Measurements from ENCODE around the gene ATRAID. TPM values are rescaled to one million over a fixed set of nuclear protein-coding genes. Genes with fewer than 3 reads are reported as not detected.

Gene ATRAID
- total RNA-seq, 4 donors from 2014 or later: 109 to 177 (median 141) TPM

DNA sequence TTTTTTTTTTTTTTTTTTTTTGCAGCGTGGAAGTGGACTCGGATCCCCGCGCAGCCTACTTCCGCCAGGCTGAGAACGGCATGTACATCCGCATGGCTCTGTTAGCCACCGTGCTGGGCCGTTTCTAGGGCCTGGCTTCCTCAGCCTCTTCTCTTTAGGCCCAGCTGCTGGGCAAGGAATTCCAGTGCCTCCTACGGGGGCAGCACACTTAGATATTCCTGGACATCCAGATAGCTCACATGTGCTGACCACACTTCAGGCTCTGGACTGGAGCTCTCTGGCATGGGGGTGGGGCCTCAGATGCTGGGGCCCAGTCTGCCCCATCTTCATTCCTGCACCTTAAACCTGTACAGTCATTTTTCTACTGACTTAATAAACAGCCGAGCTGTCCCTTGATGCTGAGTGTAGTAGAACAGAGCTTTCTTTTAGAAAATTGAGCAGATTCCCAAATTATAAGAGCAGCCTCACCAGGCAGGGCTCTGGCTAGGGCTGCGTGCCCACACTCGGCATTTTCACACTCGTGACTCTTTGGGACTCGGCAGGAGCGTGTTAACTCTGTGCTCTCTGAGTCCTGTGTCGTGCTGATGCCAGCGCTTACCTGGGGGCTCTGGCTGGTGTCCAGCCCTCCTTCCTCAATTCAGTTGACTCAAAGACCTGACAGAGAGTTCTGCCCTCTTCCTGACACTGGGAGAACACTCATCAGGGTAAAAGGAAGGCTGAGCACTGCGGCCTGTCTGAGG is 31.7 kb downstream of the ATRAID start:
- 79% methylated on average over 19 of the region's 19 CpGs for WGBS
- peaks cover 57% of the 10 kb centered on the region for H3K36me3 ChIP-seq
- no peak for DNase-seq (ENCODE audit: low spot score in 2 of 2)

DNA sequence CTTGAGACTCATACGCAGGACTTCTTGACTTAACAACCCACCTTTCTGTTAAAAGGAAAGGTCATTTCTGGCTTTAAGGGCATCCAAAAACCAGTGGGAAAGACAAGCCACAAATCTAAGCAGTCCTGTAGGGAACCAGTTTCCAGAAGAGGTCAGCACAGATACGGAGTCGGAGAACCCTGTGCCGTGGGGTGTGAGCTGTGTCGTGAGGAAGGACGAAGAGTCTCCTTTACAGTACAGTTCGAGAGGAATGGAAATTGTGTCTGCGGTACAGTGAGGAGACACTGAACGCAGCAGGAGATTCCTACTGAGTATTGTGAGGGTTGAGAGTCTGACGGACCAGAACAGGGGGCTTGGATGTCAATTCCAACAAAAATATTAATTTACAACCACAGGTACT is 33.3 kb downstream of the ATRAID start:
- Histone ChIP-seq H3K4me3 (no peak overlapping the region), H3K27me3 (peaks cover 11% of the 10 kb centered on the region), H3K36me3 (peaks cover 42% of the 10 kb centered on the region), H3K9me3 (no peaks in the 10 kb centered on the region), H3K27ac (no peak overlapping the region), H3K4me1 (no peaks in the 10 kb centered on the region)
- DNase-seq (ENCODE audit: low spot score in 2 of 2): no peak
- no peak for TF ChIP-seq CTCF (IDR thresholded peaks at IDR 0.05)
- TF ChIP-seq POLR2AphosphoS5 (IDR thresholded peaks at IDR 0.05): no peak
- no peak for TF ChIP-seq POLR2A (IDR thresholded peaks at IDR 0.05)
- TF ChIP-seq EP300 (IDR thresholded peaks at IDR 0.05): no peak
- 81% methylated on average over 10 of the region's 10 CpGs for WGBS

More for the DNA sequence above, 31.7 kb downstream of the ATRAID start:
- TF ChIP-seq CTCF (IDR thresholded peaks at IDR 0.05): no peak
- no peak for TF ChIP-seq POLR2AphosphoS5 (IDR thresholded peaks at IDR 0.05)
- TF ChIP-seq EP300 (IDR thresholded peaks at IDR 0.05): no peak
- TF ChIP-seq POLR2A (IDR thresholded peaks at IDR 0.05): no peak
- Histone ChIP-seq H3K4me3 (no peak overlapping the region), H3K27ac (no peak overlapping the region), H3K4me1 (no peaks in the 10 kb centered on the region), H3K9me3 (no peaks in the 10 kb centered on the region), H3K27me3 (no peaks in the 10 kb centered on the region)

- Histone ChIP-seq H3K4me3 (no peak overlapping the region), H3K36me3 (peaks cover 37% of the 10 kb centered on the region), H3K9me3 (no peaks in the 10 kb centered on the region), H3K27ac (no peak overlapping the region), H3K27me3 (peaks cover 16% of the 10 kb centered on the region), H3K4me1 (no peaks in the 10 kb centered on the region)
- no peak for DNase-seq (ENCODE audit: low spot score in 2 of 2)
- WGBS: 80% methylated on average over 4 of the region's 4 CpGs
- TF ChIP-seq EP300 (IDR thresholded peaks at IDR 0.05): no peak
- no peak for TF ChIP-seq POLR2AphosphoS5 (IDR thresholded peaks at IDR 0.05)
- TF ChIP-seq CTCF (IDR thresholded peaks at IDR 0.05): no peak
- TF ChIP-seq POLR2A (IDR thresholded peaks at IDR 0.05): no peak
These were observed 33.8 kb downstream of the ATRAID start for GRCh38 chr2:27245626-27246025.

DNA sequence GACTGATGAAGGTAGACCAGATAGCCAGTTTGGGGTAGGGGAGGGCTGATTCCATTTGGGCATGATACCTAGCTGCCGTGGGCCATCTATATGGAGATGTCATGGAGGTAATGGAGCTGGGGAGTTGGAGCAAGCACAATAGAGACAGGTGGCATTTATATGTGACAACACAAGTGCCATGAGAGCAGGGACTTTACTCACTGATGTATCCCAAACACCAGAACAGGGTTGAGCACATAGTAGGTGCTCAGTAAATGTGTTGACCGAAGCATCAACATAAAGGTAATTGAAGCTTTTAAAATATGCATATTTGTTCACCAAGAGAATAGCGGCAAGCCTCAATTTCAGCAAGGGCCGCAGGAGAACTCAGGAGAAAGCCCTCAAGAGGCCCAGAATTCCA is 36.1 kb downstream of the ATRAID start:
- Histone ChIP-seq H3K4me1 (no peaks in the 10 kb centered on the region), H3K4me3 (no peak overlapping the region), H3K27me3 (peaks cover 31% of the 10 kb centered on the region), H3K36me3 (peaks cover 14% of the 10 kb centered on the region), H3K9me3 (no peaks in the 10 kb centered on the region), H3K27ac (no peak overlapping the region)
- no peak for TF ChIP-seq POLR2AphosphoS5 (IDR thresholded peaks at IDR 0.05)
- TF ChIP-seq POLR2A (IDR thresholded peaks at IDR 0.05): no peak
- no peak for TF ChIP-seq EP300 (IDR thresholded peaks at IDR 0.05)
- TF ChIP-seq CTCF (IDR thresholded peaks at IDR 0.05): no peak
- WGBS: 88% methylated on average over 4 of the region's 4 CpGs
- no peak for DNase-seq (ENCODE audit: low spot score in 2 of 2)

DNA sequence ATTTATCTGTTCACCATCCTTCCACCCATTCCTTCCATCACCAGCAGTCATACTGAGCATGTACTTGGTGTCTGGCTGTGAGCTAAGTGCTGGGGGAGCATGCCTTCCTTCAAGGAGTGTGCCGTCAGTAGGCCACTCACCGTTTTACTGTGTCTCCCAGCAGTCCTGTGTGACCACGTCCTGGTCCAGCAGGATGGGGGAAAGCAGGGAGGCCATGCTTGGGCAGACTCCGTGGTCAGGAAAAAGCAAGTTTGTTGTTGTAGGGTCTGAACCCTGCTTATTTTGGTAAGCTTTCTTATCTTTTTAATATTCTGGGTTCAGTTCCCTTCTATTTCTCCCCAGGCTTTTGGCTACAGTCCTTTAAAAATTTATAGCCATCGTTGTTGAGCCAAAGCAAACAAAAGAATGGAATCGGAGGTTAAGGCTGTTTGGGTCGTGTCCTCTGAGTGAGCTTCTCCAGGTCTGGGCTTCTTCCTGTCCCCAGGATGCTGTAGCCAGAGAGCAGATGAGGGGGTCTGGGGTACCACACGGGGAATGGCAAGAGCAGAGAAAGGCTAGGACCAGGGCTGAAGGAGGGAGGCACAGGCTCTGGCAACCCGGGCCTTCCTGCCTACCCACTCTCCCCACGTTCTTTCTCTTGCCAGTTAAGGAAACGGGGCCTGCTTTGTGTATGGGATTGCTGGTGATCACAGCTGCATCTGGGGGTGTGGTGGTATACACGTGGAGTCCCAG is 37.5 kb downstream of the ATRAID start:
- TF ChIP-seq POLR2AphosphoS5 (IDR thresholded peaks at IDR 0.05): no peak
- Histone ChIP-seq H3K36me3 (no peaks in the 10 kb centered on the region), H3K27ac (no peak overlapping the region), H3K4me1 (no peaks in the 10 kb centered on the region), H3K4me3 (no peak overlapping the region), H3K27me3 (peaks cover 43% of the 10 kb centered on the region), H3K9me3 (no peaks in the 10 kb centered on the region)
- no peak for DNase-seq (ENCODE audit: low spot score in 2 of 2)
- 50% methylated on average over 8 of the region's 12 CpGs for WGBS
